WTC11 (cell line): ENCODE measurements around the gene KLK11. TPM values are rescaled to one million over a fixed set of nuclear protein-coding genes. Genes with fewer than 3 reads are reported as not detected.

Experiments used
- ATAC-seq: fragments of 200-7000 bp; cut with Tn5 transposase; 2 replicates; pipeline ENCODE4 v1.10.0; 2021; ENCODE audit warnings: mild to moderate bottlenecking, moderate library complexity
- Bru-seq: library from RNA; stranded (reverse); fragments of 400-500 nt; gene quantifications from one replicate; lab custom pipeline; 2021; lab: Mats Ljungman, UMichigan
- CTCF ChIA-PET: fragments of 300-600 bp; sonication (Branson Sonifier 250); formaldehyde crosslinking; loops from one replicate; lab custom pipeline; 2021; ENCODE audit warnings: antibody characterized with exemption; lab: Charles Lee
- POLR2A ChIA-PET: fragments of 350-600 bp; sonication (Branson Sonifier 250); formaldehyde crosslinking; loops from one replicate; lab custom pipeline; 2021; ENCODE audit warnings: antibody characterized with exemption; lab: Charles Lee
- DNase-seq: peaks from one replicate; pipeline ENCODE4 v3.0.0; 2021; ENCODE audit warnings: low spot score
- H3K27ac Mint-ChIP-seq: 2 replicates; pipeline ENCODE4 v1.8.0; 2021; ENCODE audit warnings: mixed read lengths
- H3K27me3 Mint-ChIP-seq: 2 replicates; pipeline ENCODE4 v1.8.0; 2021; ENCODE audit warnings: low read depth, mild to moderate bottlenecking, moderate library complexity, mixed read lengths
- H3K36me3 Mint-ChIP-seq: 2 replicates; pipeline ENCODE4 v1.8.0; 2021; ENCODE audit warnings: mixed read lengths
- H3K4me1 Mint-ChIP-seq: 2 replicates; pipeline ENCODE4 v1.8.0; 2022; ENCODE audit warnings: mixed read lengths
- H3K4me3 Mint-ChIP-seq: 2 replicates; pipeline ENCODE4 v1.8.0; 2021; ENCODE audit warnings: mild to moderate bottlenecking, moderate library complexity, mixed read lengths
- H3K9me3 Mint-ChIP-seq: 2 replicates; pipeline ENCODE4 v1.8.0; 2021; ENCODE audit warnings: mixed read lengths
- CREB1 ChIP-seq: sonication (generic); formaldehyde crosslinking; IDR thresholded peaks from 2 replicates; pipeline ENCODE4 v1.8.0; 2023; ENCODE audit warnings: mild to moderate bottlenecking, missing genetic modification reagents
- FOXP1 ChIP-seq: sonication (generic); formaldehyde crosslinking; IDR thresholded peaks from 2 replicates; pipeline ENCODE4 v1.8.0; 2022; ENCODE audit warnings: missing genetic modification reagents, mild to moderate bottlenecking, moderate library complexity, borderline replicate concordance
- IRF2 ChIP-seq: sonication (generic); formaldehyde crosslinking; IDR thresholded peaks from 2 replicates; pipeline ENCODE4 v1.8.0; 2022; ENCODE audit warnings: low read depth, missing genetic modification reagents, borderline replicate concordance
- JUN ChIP-seq: sonication (generic); formaldehyde crosslinking; IDR thresholded peaks from 2 replicates; pipeline ENCODE4 v1.8.0; 2023; ENCODE audit warnings: mild to moderate bottlenecking, missing genetic modification reagents
- MYBL2 ChIP-seq: sonication (generic); formaldehyde crosslinking; IDR thresholded peaks from 2 replicates; pipeline ENCODE4 v1.8.1; 2023; ENCODE audit warnings: mild to moderate bottlenecking, moderate library complexity, missing genetic modification reagents
- SOX15 ChIP-seq: fragments of 250-450 bp; sonication (Bioruptor Pico); IDR thresholded peaks from 2 replicates; pipeline ENCODE4 v1.9.0; 2021; ENCODE audit warnings: mild to moderate bottlenecking
- STAT6 ChIP-seq: sonication (generic); formaldehyde crosslinking; conservative IDR thresholded peaks from 2 replicates; pipeline ENCODE4 v1.8.1; 2023; ENCODE audit warnings: mild to moderate bottlenecking, low read depth, missing genetic modification reagents, moderate library complexity
- TCF7 ChIP-seq: sonication (generic); formaldehyde crosslinking; IDR thresholded peaks from 2 replicates; pipeline ENCODE4 v1.8.0; 2022; ENCODE audit warnings: mild to moderate bottlenecking, low read depth, missing genetic modification reagents, moderate library complexity
- TEAD1 ChIP-seq: sonication (generic); formaldehyde crosslinking; IDR thresholded peaks from 2 replicates; pipeline ENCODE4 v1.8.0; 2022; ENCODE audit warnings: mild to moderate bottlenecking, missing genetic modification reagents
- TEAD4 ChIP-seq: sonication (generic); formaldehyde crosslinking; IDR thresholded peaks from 2 replicates; pipeline ENCODE4 v1.8.0; 2022; ENCODE audit warnings: mild to moderate bottlenecking, missing genetic modification reagents
- ZNF219 ChIP-seq: sonication (generic); formaldehyde crosslinking; IDR thresholded peaks from 2 replicates; pipeline ENCODE4 v1.8.0; 2023; ENCODE audit warnings: missing genetic modification reagents, mild to moderate bottlenecking, borderline replicate concordance
- ZNF263 ChIP-seq: sonication (generic); formaldehyde crosslinking; IDR thresholded peaks from 2 replicates; pipeline ENCODE4 v1.8.1; 2022; ENCODE audit warnings: low read depth, mild to moderate bottlenecking, moderate library complexity, missing genetic modification reagents
- ZNF317 ChIP-seq: sonication (generic); formaldehyde crosslinking; IDR thresholded peaks from 2 replicates; pipeline ENCODE4 v1.8.1; 2023; ENCODE audit warnings: low read depth, mild to moderate bottlenecking, moderate library complexity, missing genetic modification reagents, borderline replicate concordance
- ZNF423 ChIP-seq: fragments of 250-450 bp; sonication (Bioruptor Pico); IDR thresholded peaks from 2 replicates; pipeline ENCODE4 v2.1.2; 2022; ENCODE audit warnings: mild to moderate bottlenecking, moderate library complexity
- long read RNA-seq, 3 experiments: library from RNA in 1 of 3; library from capped mRNA in 1 of 3; library from polyadenylated mRNA in 1 of 3; unstranded in 2 of 3; stranded (forward) in 1 of 3; transcript quantifications; one replicate each; pipeline ENCODE4 v2.0.0, GENCODE V29; 2021
- total RNA-seq: library from RNA; stranded (reverse); gene quantifications from 3 replicates; pipeline ENCODE4 v1.2.3, GENCODE V29; 2021
- TF ChIP-seq, protein P1 (sequence below): sonication (generic); formaldehyde crosslinking; IDR thresholded peaks from 2 replicates; pipeline ENCODE4 v1.8.0; 2023; ENCODE audit warnings: missing genetic modification reagents
- TF ChIP-seq, protein P2 (sequence below): sonication (generic); formaldehyde crosslinking; IDR thresholded peaks from 2 replicates; pipeline ENCODE4 v1.8.0; 2023; ENCODE audit warnings: mild to moderate bottlenecking, missing genetic modification reagents
- TF ChIP-seq, protein P3 (sequence below): fragments of 250-450 bp; sonication (Bioruptor Pico); IDR thresholded peaks from 2 replicates; pipeline ENCODE4 v1.9.0; 2021; ENCODE audit warnings: moderate library complexity, mild to moderate bottlenecking, inconsistent platforms, borderline replicate concordance
- TF ChIP-seq, protein P4 (sequence below): sonication (generic); formaldehyde crosslinking; IDR thresholded peaks from 2 replicates; pipeline ENCODE4 v1.8.0; 2022; ENCODE audit warnings: mild to moderate bottlenecking, missing genetic modification reagents
- TF ChIP-seq, protein P5 (sequence below): sonication (generic); formaldehyde crosslinking; IDR thresholded peaks from 2 replicates; pipeline ENCODE4 v1.8.1; 2023; ENCODE audit warnings: mild to moderate bottlenecking, moderate library complexity, missing genetic modification reagents
- TF ChIP-seq, protein P6 (sequence below): sonication (generic); formaldehyde crosslinking; IDR thresholded peaks from 2 replicates; pipeline ENCODE4 v1.8.0; 2022; ENCODE audit warnings: mild to moderate bottlenecking, missing genetic modification reagents

KLK11 gene
- total RNA-seq: 0.23 to 0.55 TPM (median 0.27 TPM) in 3 replicates
- not detected for Bru-seq, nascent RNA
- long read RNA-seq, experiment 1: 0 reads
- long read RNA-seq, experiment 2: 0 reads
- long read RNA-seq, experiment 3: 0 reads

DNA sequence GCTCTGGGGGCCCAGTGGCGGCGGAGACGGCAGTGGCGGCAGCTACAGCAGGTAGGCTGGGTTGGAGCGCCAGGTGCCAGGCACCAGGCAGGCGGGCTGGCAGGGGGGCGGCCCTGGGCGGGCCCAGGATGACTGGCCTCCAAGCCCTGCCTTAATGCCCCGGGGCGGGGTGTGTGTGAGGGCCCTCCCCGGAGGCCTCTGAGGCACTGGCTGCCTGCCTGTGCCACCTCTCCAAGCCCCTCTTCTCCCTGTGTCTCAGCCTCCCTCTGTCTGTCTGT lies at the start of gene KLK11:
Gene KLK11, minus strand, starts transcription at position 63 of the 278 bp plus-strand sequence. CDS start 985 bp downstream, outside the sequence.
- Mint-ChIP-seq H3K4me1 (peaks cover 40% of the 10 kb centered on the region), H3K27ac (no peak within 1 kb of the TSS)

GRCh38 chr19:51075998-51076397 lies 49.6 kb upstream of the KLK11 start:
- ATAC-seq (no peak), DNase-seq (no peak)
- Mint-ChIP-seq H3K27me3 (peaks cover 10% of the 10 kb centered on the region), H3K4me3 (no peak overlapping the region), H3K9me3 (peaks cover 17% of the 10 kb centered on the region), H3K36me3 (peaks cover 10% of the 10 kb centered on the region), H3K27ac (no peak overlapping the region), H3K4me1 (peaks cover 13% of the 10 kb centered on the region)
- ChIA-PET POLR2A (no interaction called here), CTCF (interaction anchor here (1.2 to 1.9 kb wide), 3 partner anchors 19 to 154 kb away, joined by 3 to 13 read pairs (median 4); no protein-coding TSS in a partner anchor)
- TF ChIP-seq IRF2 (CRISPR knock-in tag) (no peak), STAT6 (CRISPR knock-in tag) (no peak), JUN (CRISPR knock-in tag) (no peak), SOX15 (no peak), ZNF263 (CRISPR knock-in tag) (no peak), TEAD1 (CRISPR knock-in tag) (no peak), ZNF219 (no peak)
- TF ChIP-seq, protein P1, sequence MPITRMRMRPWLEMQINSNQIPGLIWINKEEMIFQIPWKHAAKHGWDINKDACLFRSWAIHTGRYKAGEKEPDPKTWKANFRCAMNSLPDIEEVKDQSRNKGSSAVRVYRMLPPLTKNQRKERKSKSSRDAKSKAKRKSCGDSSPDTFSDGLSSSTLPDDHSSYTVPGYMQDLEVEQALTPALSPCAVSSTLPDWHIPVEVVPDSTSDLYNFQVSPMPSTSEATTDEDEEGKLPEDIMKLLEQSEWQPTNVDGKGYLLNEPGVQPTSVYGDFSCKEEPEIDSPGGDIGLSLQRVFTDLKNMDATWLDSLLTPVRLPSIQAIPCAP (CRISPR knock-in tag): no peak
- TF ChIP-seq, protein P2, sequence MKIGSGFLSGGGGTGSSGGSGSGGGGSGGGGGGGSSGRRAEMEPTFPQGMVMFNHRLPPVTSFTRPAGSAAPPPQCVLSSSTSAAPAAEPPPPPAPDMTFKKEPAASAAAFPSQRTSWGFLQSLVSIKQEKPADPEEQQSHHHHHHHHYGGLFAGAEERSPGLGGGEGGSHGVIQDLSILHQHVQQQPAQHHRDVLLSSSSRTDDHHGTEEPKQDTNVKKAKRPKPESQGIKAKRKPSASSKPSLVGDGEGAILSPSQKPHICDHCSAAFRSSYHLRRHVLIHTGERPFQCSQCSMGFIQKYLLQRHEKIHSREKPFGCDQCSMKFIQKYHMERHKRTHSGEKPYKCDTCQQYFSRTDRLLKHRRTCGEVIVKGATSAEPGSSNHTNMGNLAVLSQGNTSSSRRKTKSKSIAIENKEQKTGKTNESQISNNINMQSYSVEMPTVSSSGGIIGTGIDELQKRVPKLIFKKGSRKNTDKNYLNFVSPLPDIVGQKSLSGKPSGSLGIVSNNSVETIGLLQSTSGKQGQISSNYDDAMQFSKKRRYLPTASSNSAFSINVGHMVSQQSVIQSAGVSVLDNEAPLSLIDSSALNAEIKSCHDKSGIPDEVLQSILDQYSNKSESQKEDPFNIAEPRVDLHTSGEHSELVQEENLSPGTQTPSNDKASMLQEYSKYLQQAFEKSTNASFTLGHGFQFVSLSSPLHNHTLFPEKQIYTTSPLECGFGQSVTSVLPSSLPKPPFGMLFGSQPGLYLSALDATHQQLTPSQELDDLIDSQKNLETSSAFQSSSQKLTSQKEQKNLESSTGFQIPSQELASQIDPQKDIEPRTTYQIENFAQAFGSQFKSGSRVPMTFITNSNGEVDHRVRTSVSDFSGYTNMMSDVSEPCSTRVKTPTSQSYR: no peak
- TF ChIP-seq, protein P3, sequence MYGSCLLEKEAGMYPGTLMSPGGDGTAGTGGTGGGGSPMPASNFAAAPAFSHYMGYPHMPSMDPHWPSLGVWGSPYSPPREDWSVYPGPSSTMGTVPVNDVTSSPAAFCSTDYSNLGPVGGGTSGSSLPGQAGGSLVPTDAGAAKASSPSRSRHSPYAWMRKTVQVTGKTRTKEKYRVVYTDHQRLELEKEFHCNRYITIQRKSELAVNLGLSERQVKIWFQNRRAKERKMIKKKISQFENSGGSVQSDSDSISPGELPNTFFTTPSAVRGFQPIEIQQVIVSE (CRISPR knock-in tag): no peak

More for the DNA sequence above, at the start of gene KLK11:
- Mint-ChIP-seq H3K36me3 (no peaks in the 10 kb centered on the region), H3K9me3 (peaks cover 6% of the 10 kb centered on the region), H3K4me3 (no peak within 1 kb of the TSS), H3K27me3 (no peaks in the 10 kb centered on the region; the same call in 1 of the 2 replicates)
- ChIA-PET CTCF (interaction anchor here (1.0 to 3.1 kb wide), 3 partner anchors 9 to 68 kb away, joined by 3 to 21 read pairs (median 18); partner anchors contain the start of gene KLK13), POLR2A (no interaction called here)
- TF ChIP-seq, protein P4, sequence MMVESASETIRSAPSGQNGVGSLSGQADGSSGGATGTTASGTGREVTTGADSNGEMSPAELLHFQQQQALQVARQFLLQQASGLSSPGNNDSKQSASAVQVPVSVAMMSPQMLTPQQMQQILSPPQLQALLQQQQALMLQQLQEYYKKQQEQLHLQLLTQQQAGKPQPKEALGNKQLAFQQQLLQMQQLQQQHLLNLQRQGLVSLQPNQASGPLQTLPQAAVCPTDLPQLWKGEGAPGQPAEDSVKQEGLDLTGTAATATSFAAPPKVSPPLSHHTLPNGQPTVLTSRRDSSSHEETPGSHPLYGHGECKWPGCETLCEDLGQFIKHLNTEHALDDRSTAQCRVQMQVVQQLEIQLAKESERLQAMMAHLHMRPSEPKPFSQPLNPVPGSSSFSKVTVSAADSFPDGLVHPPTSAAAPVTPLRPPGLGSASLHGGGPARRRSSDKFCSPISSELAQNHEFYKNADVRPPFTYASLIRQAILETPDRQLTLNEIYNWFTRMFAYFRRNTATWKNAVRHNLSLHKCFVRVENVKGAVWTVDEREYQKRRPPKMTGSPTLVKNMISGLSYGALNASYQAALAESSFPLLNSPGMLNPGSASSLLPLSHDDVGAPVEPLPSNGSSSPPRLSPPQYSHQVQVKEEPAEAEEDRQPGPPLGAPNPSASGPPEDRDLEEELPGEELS (CRISPR knock-in tag): no peak
- 0 out of 2 replicates have a peak, but pooled peaks have one; percentile 2 for TF ChIP-seq FOXP1 (CRISPR knock-in tag)
- TF ChIP-seq ZNF423 (CRISPR knock-in tag): no peak
- ATAC-seq: no peak
- DNase-seq: no peak

DNA sequence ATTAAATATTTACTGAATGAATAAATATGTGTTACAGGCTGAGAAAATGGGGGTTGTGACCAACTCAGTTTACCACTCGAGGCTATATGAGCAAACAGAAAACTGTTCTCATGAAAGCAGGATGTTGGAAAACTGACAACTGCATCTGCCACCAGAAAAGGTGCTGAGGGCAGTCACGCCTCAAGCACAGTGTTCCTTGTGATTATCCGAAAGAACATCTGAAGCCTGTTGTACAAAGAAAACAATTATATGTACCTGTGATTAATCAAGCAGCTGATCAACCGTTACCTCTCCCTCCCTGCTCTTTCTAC lies 44.6 kb upstream of the KLK11 start:
- POLR2A ChIA-PET: no interaction called here
- no peak for DNase-seq
- no peak for ATAC-seq
- H3K9me3 Mint-ChIP-seq: peaks cover 23% of the 10 kb centered on the region
- H3K36me3 Mint-ChIP-seq: peaks cover 10% of the 10 kb centered on the region
- H3K4me1 Mint-ChIP-seq: peaks cover 2% of the 10 kb centered on the region
- CTCF ChIA-PET: no interaction called here
- no peak overlapping the region for H3K27ac Mint-ChIP-seq
- H3K4me3 Mint-ChIP-seq: no peak overlapping the region
- peaks cover 11% of the 10 kb centered on the region for H3K27me3 Mint-ChIP-seq
- TF ChIP-seq, protein P5, sequence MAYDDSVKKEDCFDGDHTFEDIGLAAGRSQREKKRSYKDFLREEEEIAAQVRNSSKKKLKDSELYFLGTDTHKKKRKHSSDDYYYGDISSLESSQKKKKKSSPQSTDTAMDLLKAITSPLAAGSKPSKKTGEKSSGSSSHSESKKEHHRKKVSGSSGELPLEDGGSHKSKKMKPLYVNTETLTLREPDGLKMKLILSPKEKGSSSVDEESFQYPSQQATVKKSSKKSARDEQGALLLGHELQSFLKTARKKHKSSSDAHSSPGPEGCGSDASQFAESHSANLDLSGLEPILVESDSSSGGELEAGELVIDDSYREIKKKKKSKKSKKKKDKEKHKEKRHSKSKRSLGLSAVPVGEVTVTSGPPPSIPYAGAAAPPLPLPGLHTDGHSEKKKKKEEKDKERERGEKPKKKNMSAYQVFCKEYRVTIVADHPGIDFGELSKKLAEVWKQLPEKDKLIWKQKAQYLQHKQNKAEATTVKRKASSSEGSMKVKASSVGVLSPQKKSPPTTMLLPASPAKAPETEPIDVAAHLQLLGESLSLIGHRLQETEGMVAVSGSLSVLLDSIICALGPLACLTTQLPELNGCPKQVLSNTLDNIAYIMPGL (CRISPR knock-in tag): no peak
- no peak for TF ChIP-seq ZNF317 (CRISPR knock-in tag)
- TF ChIP-seq TCF7 (CRISPR knock-in tag): no peak
- TF ChIP-seq, protein P6, sequence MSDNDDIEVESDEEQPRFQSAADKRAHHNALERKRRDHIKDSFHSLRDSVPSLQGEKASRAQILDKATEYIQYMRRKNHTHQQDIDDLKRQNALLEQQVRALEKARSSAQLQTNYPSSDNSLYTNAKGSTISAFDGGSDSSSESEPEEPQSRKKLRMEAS: no peak
- no peak for TF ChIP-seq MYBL2 (CRISPR knock-in tag)
- no peak for TF ChIP-seq CREB1
- TF ChIP-seq TEAD4 (CRISPR knock-in tag): no peak
